Mammary epithelial cell (primary cell): ENCODE data around the gene MED13.

Experiments
- CTCF ChIP-seq, 2 donors: IDR thresholded peaks in 1 of 2; conservative IDR thresholded peaks in 1 of 2; 2 replicates each; pipeline ENCODE4 v1.5.1; 2011 to 2012; ENCODE audit warnings: inconsistent platforms in 2 of 2, low read length in 2 of 2, mild to moderate bottlenecking in 2 of 2, control low read depth in 1 of 2, low read depth in 1 of 2; ENCODE audit not compliant: insufficient read depth in 1 of 2; ENCODE audit errors: extremely low read depth in 1 of 2
- EZH2 ChIP-seq: IDR thresholded peaks from 2 replicates; pipeline ENCODE4 v1.6.1; 2012; ENCODE audit warnings: low read length, inconsistent platforms, borderline replicate concordance

GRCh38 chr17:61972311-61972710, 92.8 kb downstream of the MED13 start:
- no peak for TF ChIP-seq CTCF (conservative IDR thresholded peaks at IDR 0.05 in 1 of 2, IDR thresholded peaks at IDR 0.05 in 1 of 2; ENCODE audit: extremely low read depth in 1 of 2, insufficient read depth in 1 of 2, low read depth in 1 of 2, low read length in 2 of 2)
- no peak for TF ChIP-seq EZH2
